Measurements from ENCODE around the gene SDR9C7.
A peak's percentile ranks its signal among the peaks of the same experiment; 100 is the strongest.
"Not testable (repeated sequence)": the region's sequence is repeated elsewhere in the genome, so short reads cannot be mapped to it uniquely, and the experiment has no call there.

SDR9C7 gene

DNA sequence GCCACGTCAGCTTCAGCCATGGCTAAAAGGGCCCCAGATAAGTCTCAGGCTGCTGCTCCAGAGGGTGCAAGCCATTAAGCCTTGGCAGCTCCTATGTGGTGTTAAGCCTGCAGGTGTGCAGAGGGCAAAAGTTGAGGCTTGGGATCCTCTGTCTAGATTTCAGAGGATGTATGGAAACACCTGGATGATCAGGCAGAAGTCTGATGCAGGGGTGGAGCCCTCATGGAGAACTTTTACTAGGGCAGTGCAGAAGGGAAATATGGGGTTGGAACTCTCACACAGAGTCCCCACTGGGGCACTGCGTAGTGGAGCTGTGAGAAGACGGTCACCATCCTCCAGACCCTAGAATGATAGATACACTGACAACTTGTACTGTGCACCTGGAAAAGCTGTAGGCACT is 47.9 kb downstream of the SDR9C7 start:
- DNase-seq (ENCODE audit: low spot score in 2 of 2): no peak
- Histone ChIP-seq H3K4me3 (no peak overlapping the region), H3K27me3 (ENCODE audit: low read depth) (no peaks in the 10 kb centered on the region), H3K9me3 (peaks cover 3% of the 10 kb centered on the region; the same call in 1 of the 2 replicates), H3K36me3 (replicated peaks) (no peaks in the 10 kb centered on the region), H3K4me1 (no peaks in the 10 kb centered on the region)
- in situ Hi-C loops (cut with MboI; ENCODE audit: low sequenced_read_pairs): no loop called here

DNA sequence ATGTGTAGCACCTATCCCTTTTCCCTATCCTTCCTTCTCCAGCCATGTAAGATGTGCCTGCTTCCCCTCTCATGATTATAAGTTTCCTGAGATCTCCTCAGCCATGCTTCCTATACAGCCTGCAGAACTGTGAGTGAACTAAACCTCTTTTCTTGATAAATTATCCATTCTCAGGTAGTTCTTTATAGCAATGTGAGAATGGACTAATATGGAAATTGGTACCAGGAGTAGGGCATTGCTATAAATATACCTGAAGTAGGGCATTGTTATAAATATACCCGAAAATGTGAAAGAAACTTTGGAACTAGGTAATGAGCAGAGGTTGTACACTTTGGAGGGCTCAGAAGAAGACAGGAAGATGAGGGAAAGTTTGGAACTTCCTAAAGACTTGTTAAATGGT is 48.9 kb downstream of the SDR9C7 start:
- in situ Hi-C loops (cut with MboI; ENCODE audit: low sequenced_read_pairs): no loop called here
- Histone ChIP-seq H3K27me3 (ENCODE audit: low read depth) (no peaks in the 10 kb centered on the region), H3K4me1 (no peaks in the 10 kb centered on the region), H3K36me3 (replicated peaks) (no peaks in the 10 kb centered on the region), H3K9me3 (peaks cover 3% of the 10 kb centered on the region; the same call in 1 of the 2 replicates), H3K4me3 (no peak overlapping the region)
- DNase-seq (ENCODE audit: low spot score in 2 of 2): no peak

DNA sequence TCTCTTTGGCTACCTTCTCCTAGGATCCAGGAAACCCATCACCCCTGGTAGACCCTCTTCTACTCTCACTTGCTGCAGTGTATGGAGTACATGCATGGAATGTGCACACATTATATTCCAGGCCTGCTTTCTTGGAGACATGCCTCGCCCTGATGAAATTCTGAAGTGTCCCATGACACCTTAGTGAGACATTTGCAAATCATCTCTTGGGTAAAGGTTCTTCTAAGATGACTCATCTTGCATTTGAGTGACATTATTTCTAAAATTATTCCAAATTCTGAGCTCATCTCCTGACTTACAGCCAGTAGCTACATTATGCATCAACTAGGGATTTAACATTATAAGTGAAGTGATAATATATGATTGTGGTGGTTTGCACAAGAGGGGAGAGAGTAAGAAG is 49.8 kb downstream of the SDR9C7 start:
- Histone ChIP-seq H3K9me3 (peaks cover 3% of the 10 kb centered on the region; the same call in 1 of the 2 replicates), H3K4me1 (no peaks in the 10 kb centered on the region), H3K27me3 (ENCODE audit: low read depth) (no peaks in the 10 kb centered on the region), H3K4me3 (no peak overlapping the region), H3K36me3 (replicated peaks) (no peaks in the 10 kb centered on the region)
- DNase-seq (ENCODE audit: low spot score in 2 of 2): no peak
- in situ Hi-C loops (cut with MboI; ENCODE audit: low sequenced_read_pairs): no loop called here

DNA sequence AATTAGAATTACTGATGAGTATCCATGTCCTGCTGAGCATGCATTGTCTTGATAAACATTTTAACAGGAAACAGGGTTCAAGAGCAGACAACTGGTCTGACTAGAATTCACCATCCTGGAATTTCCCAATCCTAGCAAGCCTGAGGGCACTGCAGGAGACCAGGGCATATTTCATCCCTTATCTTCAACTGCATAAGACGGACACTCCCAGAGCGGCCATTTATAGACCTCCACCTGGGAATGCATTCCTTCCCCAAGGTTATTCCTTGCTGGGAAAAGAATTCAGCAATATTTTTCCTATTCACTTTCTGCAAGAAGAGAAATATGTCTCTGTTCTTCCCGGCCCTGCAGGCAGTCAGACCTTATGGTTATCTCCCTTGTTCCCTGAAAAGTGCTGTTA is 51.8 kb downstream of the SDR9C7 start:
- H3K9me3 ChIP-seq; DNase-seq (ENCODE audit: low spot score in 2 of 2); H3K4me3 ChIP-seq; H3K4me1 ChIP-seq; H3K27me3 ChIP-seq (ENCODE audit: low read depth); H3K36me3 ChIP-seq (replicated peaks); in situ Hi-C loops (cut with MboI; ENCODE audit: low sequenced_read_pairs): not testable (repeated sequence)

DNA sequence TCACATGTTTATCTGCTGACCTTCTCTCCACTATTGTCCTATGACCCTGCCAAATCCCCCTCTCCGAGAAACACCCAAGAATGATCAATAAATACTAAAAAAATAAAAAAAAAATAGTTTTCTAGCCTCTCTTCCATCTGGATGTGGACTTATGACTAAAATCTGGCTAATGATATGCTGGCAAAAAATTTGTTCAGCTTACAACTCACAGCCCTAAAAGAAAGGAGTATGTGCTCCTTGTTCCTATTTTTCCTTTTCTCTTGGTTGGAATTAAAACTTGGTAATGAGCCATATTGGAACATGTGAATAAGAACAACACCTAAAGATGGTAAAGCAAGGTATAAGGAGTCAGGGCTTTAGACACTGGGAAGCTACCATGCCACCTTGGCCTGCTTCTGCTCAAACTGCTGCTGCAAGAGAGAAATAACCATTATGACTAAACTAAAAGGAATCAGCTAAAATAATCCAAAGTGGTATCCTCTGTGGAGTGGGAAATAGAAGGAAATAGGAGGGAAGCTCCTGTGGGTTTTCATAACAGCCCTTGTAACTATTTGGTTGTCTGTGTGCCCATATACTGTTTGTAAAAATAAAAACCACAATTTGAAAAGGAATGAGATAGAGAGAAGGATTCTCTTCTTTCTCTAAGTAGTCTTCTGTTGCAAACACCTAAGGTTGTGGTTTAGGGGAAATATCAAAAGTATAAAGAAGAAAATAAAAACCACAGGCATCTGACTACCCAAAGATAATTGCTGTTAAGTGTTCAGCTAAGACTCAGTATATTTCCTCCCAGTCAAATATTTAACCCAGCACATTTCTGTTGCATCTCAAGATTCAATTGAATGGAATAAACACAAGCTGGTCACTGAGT is 53.8 kb downstream of the SDR9C7 start:
- no peak overlapping the region for H3K4me3 ChIP-seq
- H3K36me3 ChIP-seq (replicated peaks): no peaks in the 10 kb centered on the region
- in situ Hi-C loops (cut with MboI; ENCODE audit: low sequenced_read_pairs): no loop called here
- no peaks in the 10 kb centered on the region for H3K4me1 ChIP-seq
- no peak for DNase-seq (ENCODE audit: low spot score in 2 of 2)
- peaks cover 3% of the 10 kb centered on the region; the same call in 1 of the 2 replicates for H3K9me3 ChIP-seq
- H3K27me3 ChIP-seq (ENCODE audit: low read depth): no peaks in the 10 kb centered on the region

DNA sequence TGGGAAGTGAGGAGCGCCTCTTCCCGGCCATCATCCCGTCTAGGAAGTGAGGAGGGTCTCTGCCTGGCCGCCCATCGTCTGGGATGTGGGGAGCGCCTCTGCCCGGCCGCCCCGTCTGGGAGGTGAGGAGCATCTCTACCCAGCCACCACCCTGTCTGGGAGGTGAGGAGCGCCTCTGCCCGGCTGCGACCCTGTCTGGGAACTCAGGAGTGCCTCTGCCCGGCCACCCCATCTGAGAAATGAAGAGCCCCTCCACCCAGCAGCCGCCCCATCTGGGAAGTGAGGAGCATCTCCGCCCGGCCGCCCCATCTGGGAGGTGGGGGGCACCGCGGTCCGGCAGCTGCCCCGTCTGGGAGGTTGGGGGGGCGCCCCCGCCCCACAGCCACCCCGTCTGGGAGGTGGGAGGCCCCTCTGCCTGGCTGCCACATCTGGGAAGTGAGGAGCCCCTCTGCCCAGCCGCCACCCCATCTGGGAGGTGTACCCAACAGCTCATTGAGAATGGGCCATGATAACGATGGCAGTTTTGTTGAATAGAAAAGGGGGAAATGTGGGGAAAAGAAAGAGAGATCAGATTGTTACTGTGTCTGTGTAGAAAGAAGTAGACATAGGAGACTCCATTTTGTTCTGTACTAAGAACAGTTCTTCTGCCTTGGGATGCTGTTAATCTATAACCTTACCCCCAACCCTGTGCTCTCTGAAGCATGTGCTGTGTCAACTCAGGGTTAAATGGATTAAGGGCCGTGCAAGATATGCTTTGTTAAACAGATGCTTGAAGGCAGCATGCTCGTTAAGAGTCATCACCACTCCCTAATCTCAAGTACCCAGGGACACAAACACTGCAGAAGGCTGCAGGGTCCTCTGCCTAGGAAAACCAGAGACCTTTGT is 54.7 kb downstream of the SDR9C7 start:
- in situ Hi-C loops (cut with MboI; ENCODE audit: low sequenced_read_pairs): not testable (repeated sequence)

DNA sequence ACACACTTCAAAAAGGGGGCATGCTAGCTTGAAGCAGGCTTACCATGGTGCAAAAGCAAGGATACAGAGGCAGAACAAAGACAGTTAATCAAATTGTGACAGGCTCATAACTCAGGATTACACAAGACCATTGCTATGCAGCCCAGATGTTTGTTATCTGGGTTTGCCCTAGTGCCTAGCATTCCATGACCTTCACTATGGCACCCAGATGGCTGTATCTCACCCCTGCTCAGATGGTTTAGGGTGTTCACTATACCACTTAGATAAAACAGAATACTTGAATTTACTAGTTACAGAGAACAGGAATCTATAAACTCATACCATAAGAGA is 56.2 kb downstream of the SDR9C7 start:
- DNase-seq (ENCODE audit: low spot score in 2 of 2): no peak
- no peak overlapping the region for H3K4me3 ChIP-seq
- in situ Hi-C loops (cut with MboI; ENCODE audit: low sequenced_read_pairs): no loop called here

More for the DNA sequence above, 54.7 kb downstream of the SDR9C7 start:
- not testable (repeated sequence) for H3K4me3 ChIP-seq; DNase-seq (ENCODE audit: low spot score in 2 of 2); H3K36me3 ChIP-seq (replicated peaks); H3K9me3 ChIP-seq; H3K27me3 ChIP-seq (ENCODE audit: low read depth); H3K4me1 ChIP-seq

DNA sequence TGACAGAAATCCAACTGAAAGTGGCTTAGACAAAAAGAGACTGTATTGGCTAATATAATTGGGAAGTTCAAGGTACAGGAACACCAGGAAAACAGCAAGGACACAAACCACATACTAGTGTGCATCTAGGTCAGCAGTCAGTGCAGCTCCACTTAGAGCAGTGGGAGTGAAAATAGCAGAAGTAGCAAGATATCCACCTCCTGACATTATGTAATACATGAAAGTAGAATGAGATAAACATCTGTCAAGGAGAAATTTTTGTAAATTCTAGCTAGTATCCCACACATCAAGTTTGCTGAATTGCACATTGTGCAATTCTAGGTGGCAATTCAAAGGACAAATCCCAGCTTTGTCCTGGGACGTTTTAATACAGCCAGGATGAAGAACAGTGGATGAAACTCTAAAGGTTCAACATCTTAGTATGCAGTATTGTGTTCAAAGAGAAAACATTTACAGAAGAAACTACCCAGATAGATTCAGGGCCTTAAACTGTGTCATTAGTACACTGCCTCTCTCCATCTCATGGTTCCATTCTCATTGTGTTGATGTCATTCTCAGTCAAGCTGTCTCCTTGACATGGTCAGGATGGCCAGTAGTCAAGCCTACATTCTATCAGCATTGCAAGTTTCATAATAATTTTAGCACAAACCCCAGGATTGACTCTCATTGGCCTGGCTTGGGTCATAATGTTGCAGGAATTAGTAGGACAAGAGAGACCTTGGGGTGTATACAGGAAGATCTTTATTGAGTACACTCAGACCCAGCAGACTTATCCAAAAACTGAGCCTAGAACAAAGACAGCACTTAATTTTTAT is 56.8 kb downstream of the SDR9C7 start:
- Histone ChIP-seq H3K4me1 (no peaks in the 10 kb centered on the region; the same call in 1 of the 2 replicates), H3K4me3 (no peak overlapping the region), H3K36me3 (replicated peaks) (no peaks in the 10 kb centered on the region), H3K9me3 (peaks cover 3% of the 10 kb centered on the region; the same call in 1 of the 2 replicates), H3K27me3 (ENCODE audit: low read depth) (no peaks in the 10 kb centered on the region)
- no peak for DNase-seq (ENCODE audit: low spot score in 2 of 2)
- in situ Hi-C loops (cut with MboI; ENCODE audit: low sequenced_read_pairs): no loop called here

More for the DNA sequence above, 56.2 kb downstream of the SDR9C7 start:
- H3K9me3 ChIP-seq: peaks cover 3% of the 10 kb centered on the region; the same call in 1 of the 2 replicates
- H3K4me1 ChIP-seq: no peaks in the 10 kb centered on the region; the same call in 1 of the 2 replicates
- no peaks in the 10 kb centered on the region for H3K36me3 ChIP-seq (replicated peaks)
- no peaks in the 10 kb centered on the region for H3K27me3 ChIP-seq (ENCODE audit: low read depth)

DNA sequence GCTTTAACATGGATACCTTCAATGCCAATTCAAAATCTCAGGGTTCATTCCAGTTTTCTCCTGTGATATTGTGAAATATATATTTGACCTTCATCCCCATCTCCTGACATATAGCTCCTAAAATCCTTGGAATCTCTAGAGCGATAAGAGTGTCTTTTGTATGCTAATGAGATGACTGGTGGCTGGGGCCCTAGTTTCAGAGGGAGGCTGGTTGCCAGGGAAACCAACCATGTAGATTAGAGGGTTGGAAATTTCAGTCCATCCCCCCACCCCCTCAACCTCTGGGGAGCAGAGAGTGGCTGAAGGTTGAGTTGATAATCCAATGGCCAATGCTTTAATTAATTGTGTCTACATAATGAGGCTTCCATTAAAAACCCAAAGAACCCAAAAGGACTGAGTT is 59.4 kb downstream of the SDR9C7 start:
- no peak overlapping the region for H3K4me3 ChIP-seq
- no peaks in the 10 kb centered on the region for H3K9me3 ChIP-seq
- H3K36me3 ChIP-seq (replicated peaks): no peaks in the 10 kb centered on the region
- no peaks in the 10 kb centered on the region; the same call in 1 of the 2 replicates for H3K4me1 ChIP-seq
- no peaks in the 10 kb centered on the region for H3K27me3 ChIP-seq (ENCODE audit: low read depth)
- DNase-seq (ENCODE audit: low spot score in 2 of 2): peak in 1 of 2 experiments; percentile 10
- in situ Hi-C loops (cut with MboI; ENCODE audit: low sequenced_read_pairs): no loop called here

DNA sequence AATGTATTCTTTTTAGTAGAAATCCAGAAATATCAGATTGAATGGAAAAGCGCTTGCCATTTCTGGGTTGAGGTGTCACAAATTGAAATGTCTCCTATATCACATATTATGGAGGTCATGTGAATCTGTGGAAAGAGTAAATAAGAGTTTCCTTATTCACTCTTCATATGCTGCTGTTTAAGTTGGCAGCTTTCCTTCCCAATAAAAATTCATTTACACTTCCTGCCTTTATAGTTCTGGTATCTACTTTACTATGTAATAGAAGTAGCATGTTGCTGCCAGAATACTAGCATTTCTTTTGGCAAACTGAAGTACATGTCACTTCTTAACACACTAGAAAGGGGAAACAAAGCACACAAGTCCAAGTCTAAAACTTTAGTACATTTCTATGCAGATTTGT is 60.8 kb downstream of the SDR9C7 start:
- H3K9me3 ChIP-seq: no peaks in the 10 kb centered on the region
- in situ Hi-C loops (cut with MboI; ENCODE audit: low sequenced_read_pairs): no loop called here
- no peaks in the 10 kb centered on the region; the same call in 1 of the 2 replicates for H3K4me1 ChIP-seq
- DNase-seq (ENCODE audit: low spot score in 2 of 2): no peak
- H3K36me3 ChIP-seq (replicated peaks): no peaks in the 10 kb centered on the region
- H3K4me3 ChIP-seq: no peak overlapping the region
- H3K27me3 ChIP-seq (ENCODE audit: low read depth): no peaks in the 10 kb centered on the region

Data from HAP-1 (cell line).